Measurements from ENCODE around the gene PLPPR5.

DNA sequence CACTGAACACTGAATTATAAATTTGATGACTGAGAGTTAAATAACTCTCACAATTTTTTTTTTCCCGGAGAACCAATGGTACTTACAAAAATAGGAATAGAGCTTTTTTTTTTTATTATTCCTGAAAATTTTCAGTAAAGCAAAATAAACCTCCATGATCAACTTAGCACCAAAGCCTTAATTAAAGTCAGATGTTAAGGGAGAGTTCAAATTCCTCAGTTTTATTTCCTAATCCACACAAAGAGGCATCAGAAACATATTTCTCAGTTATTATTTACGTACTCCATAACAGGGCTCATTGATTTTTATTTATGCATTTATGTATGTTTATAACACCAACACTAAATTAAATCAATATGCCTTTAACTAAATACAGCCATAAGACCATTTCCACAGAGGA lies 55.5 kb downstream of the PLPPR5 start:
- TF ChIP-seq, protein P1, sequence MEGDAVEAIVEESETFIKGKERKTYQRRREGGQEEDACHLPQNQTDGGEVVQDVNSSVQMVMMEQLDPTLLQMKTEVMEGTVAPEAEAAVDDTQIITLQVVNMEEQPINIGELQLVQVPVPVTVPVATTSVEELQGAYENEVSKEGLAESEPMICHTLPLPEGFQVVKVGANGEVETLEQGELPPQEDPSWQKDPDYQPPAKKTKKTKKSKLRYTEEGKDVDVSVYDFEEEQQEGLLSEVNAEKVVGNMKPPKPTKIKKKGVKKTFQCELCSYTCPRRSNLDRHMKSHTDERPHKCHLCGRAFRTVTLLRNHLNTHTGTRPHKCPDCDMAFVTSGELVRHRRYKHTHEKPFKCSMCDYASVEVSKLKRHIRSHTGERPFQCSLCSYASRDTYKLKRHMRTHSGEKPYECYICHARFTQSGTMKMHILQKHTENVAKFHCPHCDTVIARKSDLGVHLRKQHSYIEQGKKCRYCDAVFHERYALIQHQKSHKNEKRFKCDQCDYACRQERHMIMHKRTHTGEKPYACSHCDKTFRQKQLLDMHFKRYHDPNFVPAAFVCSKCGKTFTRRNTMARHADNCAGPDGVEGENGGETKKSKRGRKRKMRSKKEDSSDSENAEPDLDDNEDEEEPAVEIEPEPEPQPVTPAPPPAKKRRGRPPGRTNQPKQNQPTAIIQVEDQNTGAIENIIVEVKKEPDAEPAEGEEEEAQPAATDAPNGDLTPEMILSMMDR (IDR thresholded peaks at IDR 0.05 in 2 of 3, conservative IDR thresholded peaks at IDR 0.05 in 1 of 3; ENCODE audit: borderline replicate concordance in 1 of 3, insufficient read depth in 1 of 3, low read depth in 2 of 3, low read length in 2 of 3), result no peak
- TF ChIP-seq POLR2A (IDR thresholded peaks at IDR 0.05; ENCODE audit: borderline replicate concordance, extremely low read depth, insufficient read depth, insufficient read length), result no peak
- TF ChIP-seq, protein P2, sequence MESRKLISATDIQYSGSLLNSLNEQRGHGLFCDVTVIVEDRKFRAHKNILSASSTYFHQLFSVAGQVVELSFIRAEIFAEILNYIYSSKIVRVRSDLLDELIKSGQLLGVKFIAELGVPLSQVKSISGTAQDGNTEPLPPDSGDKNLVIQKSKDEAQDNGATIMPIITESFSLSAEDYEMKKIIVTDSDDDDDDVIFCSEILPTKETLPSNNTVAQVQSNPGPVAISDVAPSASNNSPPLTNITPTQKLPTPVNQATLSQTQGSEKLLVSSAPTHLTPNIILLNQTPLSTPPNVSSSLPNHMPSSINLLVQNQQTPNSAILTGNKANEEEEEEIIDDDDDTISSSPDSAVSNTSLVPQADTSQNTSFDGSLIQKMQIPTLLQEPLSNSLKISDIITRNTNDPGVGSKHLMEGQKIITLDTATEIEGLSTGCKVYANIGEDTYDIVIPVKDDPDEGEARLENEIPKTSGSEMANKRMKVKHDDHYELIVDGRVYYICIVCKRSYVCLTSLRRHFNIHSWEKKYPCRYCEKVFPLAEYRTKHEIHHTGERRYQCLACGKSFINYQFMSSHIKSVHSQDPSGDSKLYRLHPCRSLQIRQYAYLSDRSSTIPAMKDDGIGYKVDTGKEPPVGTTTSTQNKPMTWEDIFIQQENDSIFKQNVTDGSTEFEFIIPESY (IDR thresholded peaks at IDR 0.05; ENCODE audit: extremely low read depth, insufficient replicate concordance, low read length), result no peak
- no peak for TF ChIP-seq YY1 (IDR thresholded peaks at IDR 0.05; ENCODE audit: extremely low read depth, insufficient replicate concordance, low read depth, low read length)
- TF ChIP-seq, protein P3, sequence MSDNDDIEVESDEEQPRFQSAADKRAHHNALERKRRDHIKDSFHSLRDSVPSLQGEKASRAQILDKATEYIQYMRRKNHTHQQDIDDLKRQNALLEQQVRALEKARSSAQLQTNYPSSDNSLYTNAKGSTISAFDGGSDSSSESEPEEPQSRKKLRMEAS (IDR thresholded peaks at IDR 0.05), result no peak
- TF ChIP-seq, protein P4, sequence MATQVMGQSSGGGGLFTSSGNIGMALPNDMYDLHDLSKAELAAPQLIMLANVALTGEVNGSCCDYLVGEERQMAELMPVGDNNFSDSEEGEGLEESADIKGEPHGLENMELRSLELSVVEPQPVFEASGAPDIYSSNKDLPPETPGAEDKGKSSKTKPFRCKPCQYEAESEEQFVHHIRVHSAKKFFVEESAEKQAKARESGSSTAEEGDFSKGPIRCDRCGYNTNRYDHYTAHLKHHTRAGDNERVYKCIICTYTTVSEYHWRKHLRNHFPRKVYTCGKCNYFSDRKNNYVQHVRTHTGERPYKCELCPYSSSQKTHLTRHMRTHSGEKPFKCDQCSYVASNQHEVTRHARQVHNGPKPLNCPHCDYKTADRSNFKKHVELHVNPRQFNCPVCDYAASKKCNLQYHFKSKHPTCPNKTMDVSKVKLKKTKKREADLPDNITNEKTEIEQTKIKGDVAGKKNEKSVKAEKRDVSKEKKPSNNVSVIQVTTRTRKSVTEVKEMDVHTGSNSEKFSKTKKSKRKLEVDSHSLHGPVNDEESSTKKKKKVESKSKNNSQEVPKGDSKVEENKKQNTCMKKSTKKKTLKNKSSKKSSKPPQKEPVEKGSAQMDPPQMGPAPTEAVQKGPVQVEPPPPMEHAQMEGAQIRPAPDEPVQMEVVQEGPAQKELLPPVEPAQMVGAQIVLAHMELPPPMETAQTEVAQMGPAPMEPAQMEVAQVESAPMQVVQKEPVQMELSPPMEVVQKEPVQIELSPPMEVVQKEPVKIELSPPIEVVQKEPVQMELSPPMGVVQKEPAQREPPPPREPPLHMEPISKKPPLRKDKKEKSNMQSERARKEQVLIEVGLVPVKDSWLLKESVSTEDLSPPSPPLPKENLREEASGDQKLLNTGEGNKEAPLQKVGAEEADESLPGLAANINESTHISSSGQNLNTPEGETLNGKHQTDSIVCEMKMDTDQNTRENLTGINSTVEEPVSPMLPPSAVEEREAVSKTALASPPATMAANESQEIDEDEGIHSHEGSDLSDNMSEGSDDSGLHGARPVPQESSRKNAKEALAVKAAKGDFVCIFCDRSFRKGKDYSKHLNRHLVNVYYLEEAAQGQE (IDR thresholded peaks at IDR 0.05; ENCODE audit: low read depth), result no peak
- no peak for TF ChIP-seq EZH2phosphoT487 (IDR thresholded peaks at IDR 0.05; ENCODE audit: borderline replicate concordance)
